Measurements from ENCODE around the gene C1QTNF6.

C1QTNF6 gene

GRCh38 chr22:37144180-37144554, 43.9 kb downstream of the C1QTNF6 start:
- H3K9ac ChIP-seq (ENCODE audit: low read length) = no peak overlapping the region
- H2AK5ac ChIP-seq (ENCODE audit: low read length, severe bottlenecking) = no peak overlapping the region
- no peak for DNase-seq
- H2BK120ac ChIP-seq (ENCODE audit: low read depth, low read length) = no peak overlapping the region
- H3K14ac ChIP-seq (ENCODE audit: low read length in 2 of 2) = no peak overlapping the region
- no peak overlapping the region for H3K4ac ChIP-seq (ENCODE audit: low read depth in 1 of 2, low read length in 2 of 2)
- H3K36me3 ChIP-seq (ENCODE audit: control insufficient read depth in 1 of 2, insufficient read depth in 2 of 2, low read depth in 1 of 2, low read length in 2 of 2) = no peaks in the 10 kb centered on the region
- WGBS = 89% methylated on average over 9 of the region's 10 CpGs
- H2BK15ac ChIP-seq (ENCODE audit: low read depth, poor library complexity, severe bottlenecking) = no peak overlapping the region
- H2AFZ ChIP-seq (ENCODE audit: low read depth, low read length) = no peak overlapping the region
- no peak overlapping the region for H3K4me3 ChIP-seq (ENCODE audit: insufficient read depth in 1 of 2, low read depth in 1 of 2, low read length in 2 of 2)
- H3K9me3 ChIP-seq (ENCODE audit: control insufficient read depth, low read length) = no peaks in the 10 kb centered on the region
- no peak overlapping the region for H3K18ac ChIP-seq (ENCODE audit: low read depth in 1 of 2, low read length in 2 of 2)
- peaks cover 4% of the 10 kb centered on the region for H3K4me1 ChIP-seq (ENCODE audit: control insufficient read depth, insufficient read depth, low read depth, low read length)
- H3K27me3 ChIP-seq (ENCODE audit: control insufficient read depth in 1 of 2, insufficient read depth in 1 of 2, low read length in 2 of 2) = peaks cover 20 to 66% of the 10 kb centered on the region in 2 experiments
- no peak overlapping the region for H4K8ac ChIP-seq (ENCODE audit: low read length)
- no peak overlapping the region for H4K91ac ChIP-seq (ENCODE audit: low read length)
- no peak overlapping the region for H3K4me2 ChIP-seq (ENCODE audit: low read length, poor library complexity, severe bottlenecking)
- H2BK5ac ChIP-seq (ENCODE audit: low read depth, low read length, poor library complexity, severe bottlenecking) = no peak overlapping the region
- no peak overlapping the region for H3K27ac ChIP-seq (ENCODE audit: low read length, poor library complexity, severe bottlenecking)
- no peak overlapping the region for H3K23ac ChIP-seq (ENCODE audit: low read length in 2 of 2)
- H2BK12ac ChIP-seq (ENCODE audit: low read length in 2 of 2) = no peak overlapping the region
- H3K79me1 ChIP-seq (replicated peaks; ENCODE audit: low read length, poor library complexity, severe bottlenecking) = no peaks in the 10 kb centered on the region

DNA sequence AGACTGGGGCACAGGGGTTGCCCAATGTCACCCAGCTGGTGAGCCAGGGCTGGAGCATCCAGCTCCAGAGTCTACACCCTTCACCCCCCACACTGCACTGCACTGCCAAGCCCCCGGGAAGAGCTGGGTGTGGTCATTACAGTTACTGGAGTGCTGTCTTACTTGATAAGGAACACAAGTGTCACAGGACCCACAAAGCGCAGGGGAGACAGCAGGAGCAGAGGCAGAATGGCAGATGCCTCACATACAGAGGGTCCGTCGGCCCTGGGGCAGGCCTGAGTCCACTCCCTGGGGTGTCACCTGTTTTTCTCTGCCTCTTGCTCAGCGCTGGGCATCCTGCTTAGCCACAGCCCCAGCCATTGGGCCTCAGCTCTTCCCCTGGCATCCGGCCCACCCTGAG, 46.1 kb downstream of the C1QTNF6 start:
- H2BK12ac ChIP-seq (ENCODE audit: low read length in 2 of 2) = no peak overlapping the region
- no peak overlapping the region for H3K4me2 ChIP-seq (ENCODE audit: low read length, poor library complexity, severe bottlenecking)
- H2BK15ac ChIP-seq (ENCODE audit: low read depth, poor library complexity, severe bottlenecking) = no peak overlapping the region
- H4K91ac ChIP-seq (ENCODE audit: low read length) = no peak overlapping the region
- no peak overlapping the region for H2AK5ac ChIP-seq (ENCODE audit: low read length, severe bottlenecking)
- no peak overlapping the region for H3K23ac ChIP-seq (ENCODE audit: low read length in 2 of 2)
- H3K27ac ChIP-seq (ENCODE audit: low read length, poor library complexity, severe bottlenecking) = no peak overlapping the region
- no peaks in the 10 kb centered on the region for H3K36me3 ChIP-seq (ENCODE audit: control insufficient read depth in 1 of 2, insufficient read depth in 2 of 2, low read depth in 1 of 2, low read length in 2 of 2)
- H3K14ac ChIP-seq (ENCODE audit: low read length in 2 of 2) = no peak overlapping the region
- no peak overlapping the region for H2AFZ ChIP-seq (ENCODE audit: low read depth, low read length)
- H3K9ac ChIP-seq (ENCODE audit: low read length) = no peak overlapping the region
- peaks cover 6% of the 10 kb centered on the region for H3K4me1 ChIP-seq (ENCODE audit: control insufficient read depth, insufficient read depth, low read depth, low read length)
- no peak overlapping the region for H4K8ac ChIP-seq (ENCODE audit: low read length)
- H2BK120ac ChIP-seq (ENCODE audit: low read depth, low read length) = no peak overlapping the region
- H3K27me3 ChIP-seq (ENCODE audit: control insufficient read depth in 1 of 2, insufficient read depth in 1 of 2, low read length in 2 of 2) = peaks cover 22 to 66% of the 10 kb centered on the region in 2 experiments
- H3K18ac ChIP-seq (ENCODE audit: low read depth in 1 of 2, low read length in 2 of 2) = no peak overlapping the region
- no peaks in the 10 kb centered on the region for H3K79me1 ChIP-seq (replicated peaks; ENCODE audit: low read length, poor library complexity, severe bottlenecking)
- no peak for DNase-seq
- H3K9me3 ChIP-seq (ENCODE audit: control insufficient read depth, low read length) = no peaks in the 10 kb centered on the region
- WGBS = 87% methylated on average over 6 of the region's 6 CpGs
- no peak overlapping the region for H2BK5ac ChIP-seq (ENCODE audit: low read depth, low read length, poor library complexity, severe bottlenecking)
- H3K4ac ChIP-seq (ENCODE audit: low read depth in 1 of 2, low read length in 2 of 2) = no peak overlapping the region
- H3K4me3 ChIP-seq (ENCODE audit: insufficient read depth in 1 of 2, low read depth in 1 of 2, low read length in 2 of 2) = no peak overlapping the region

GRCh38 chr22:37141476-37141875, 46.6 kb downstream of the C1QTNF6 start:
- H2BK15ac ChIP-seq (ENCODE audit: low read depth, poor library complexity, severe bottlenecking) = no peak overlapping the region
- no peak overlapping the region for H3K9ac ChIP-seq (ENCODE audit: low read length)
- no peak for DNase-seq
- H4K8ac ChIP-seq (ENCODE audit: low read length) = no peak overlapping the region
- H3K23ac ChIP-seq (ENCODE audit: low read length in 2 of 2) = no peak overlapping the region
- H3K36me3 ChIP-seq (ENCODE audit: control insufficient read depth in 1 of 2, insufficient read depth in 2 of 2, low read depth in 1 of 2, low read length in 2 of 2) = no peaks in the 10 kb centered on the region
- no peak overlapping the region for H3K18ac ChIP-seq (ENCODE audit: low read depth in 1 of 2, low read length in 2 of 2)
- no peak overlapping the region for H3K4ac ChIP-seq (ENCODE audit: low read depth in 1 of 2, low read length in 2 of 2)
- H3K14ac ChIP-seq (ENCODE audit: low read length in 2 of 2) = peak overlapping the region in 1 of 2 experiments; percentile 63
- no peak overlapping the region for H3K27ac ChIP-seq (ENCODE audit: low read length, poor library complexity, severe bottlenecking)
- 87% methylated on average over 10 of the region's 10 CpGs for WGBS
- no peak overlapping the region for H4K91ac ChIP-seq (ENCODE audit: low read length)
- no peak overlapping the region for H2BK120ac ChIP-seq (ENCODE audit: low read depth, low read length)
- H2BK12ac ChIP-seq (ENCODE audit: low read length in 2 of 2) = no peak overlapping the region
- no peak overlapping the region for H2BK5ac ChIP-seq (ENCODE audit: low read depth, low read length, poor library complexity, severe bottlenecking)
- no peaks in the 10 kb centered on the region for H3K79me1 ChIP-seq (replicated peaks; ENCODE audit: low read length, poor library complexity, severe bottlenecking)
- H3K4me2 ChIP-seq (ENCODE audit: low read length, poor library complexity, severe bottlenecking) = no peak overlapping the region
- peaks cover 6% of the 10 kb centered on the region for H3K4me1 ChIP-seq (ENCODE audit: control insufficient read depth, insufficient read depth, low read depth, low read length)
- no peak overlapping the region for H2AFZ ChIP-seq (ENCODE audit: low read depth, low read length)
- no peaks in the 10 kb centered on the region for H3K9me3 ChIP-seq (ENCODE audit: control insufficient read depth, low read length)
- H2AK5ac ChIP-seq (ENCODE audit: low read length, severe bottlenecking) = no peak overlapping the region
- H3K4me3 ChIP-seq (ENCODE audit: insufficient read depth in 1 of 2, low read depth in 1 of 2, low read length in 2 of 2) = no peak overlapping the region
- peaks cover 23 to 66% of the 10 kb centered on the region in 2 experiments for H3K27me3 ChIP-seq (ENCODE audit: control insufficient read depth in 1 of 2, insufficient read depth in 1 of 2, low read length in 2 of 2)

GRCh38 chr22:37140686-37141323, 47.2 kb downstream of the C1QTNF6 start:
- Histone ChIP-seq H3K36me3 (ENCODE audit: control insufficient read depth in 1 of 2, insufficient read depth in 2 of 2, low read depth in 1 of 2, low read length in 2 of 2) (no peaks in the 10 kb centered on the region), H3K27me3 (ENCODE audit: control insufficient read depth in 1 of 2, insufficient read depth in 1 of 2, low read length in 2 of 2) (peaks cover 20 to 66% of the 10 kb centered on the region in 2 experiments), H2BK12ac (ENCODE audit: low read length in 2 of 2) (no peak overlapping the region), H3K4me1 (ENCODE audit: control insufficient read depth, insufficient read depth, low read depth, low read length) (peaks cover 6% of the 10 kb centered on the region), H3K9me3 (ENCODE audit: control insufficient read depth, low read length) (no peaks in the 10 kb centered on the region), H2BK120ac (ENCODE audit: low read depth, low read length) (no peak overlapping the region), H3K4me2 (ENCODE audit: low read length, poor library complexity, severe bottlenecking) (no peak overlapping the region), H3K23ac (ENCODE audit: low read length in 2 of 2) (no peak overlapping the region), H3K27ac (ENCODE audit: low read length, poor library complexity, severe bottlenecking) (no peak overlapping the region), H2BK15ac (ENCODE audit: low read depth, poor library complexity, severe bottlenecking) (no peak overlapping the region), H3K14ac (ENCODE audit: low read length in 2 of 2) (no peak overlapping the region), H4K91ac (ENCODE audit: low read length) (no peak overlapping the region), H2AFZ (ENCODE audit: low read depth, low read length) (no peak overlapping the region), H4K8ac (ENCODE audit: low read length) (no peak overlapping the region), H3K4me3 (ENCODE audit: insufficient read depth in 1 of 2, low read depth in 1 of 2, low read length in 2 of 2) (no peak overlapping the region), H3K18ac (ENCODE audit: low read depth in 1 of 2, low read length in 2 of 2) (no peak overlapping the region), H3K79me1 (replicated peaks; ENCODE audit: low read length, poor library complexity, severe bottlenecking) (no peaks in the 10 kb centered on the region), H3K9ac (ENCODE audit: low read length) (no peak overlapping the region), H3K4ac (ENCODE audit: low read depth in 1 of 2, low read length in 2 of 2) (no peak overlapping the region), H2BK5ac (ENCODE audit: low read depth, low read length, poor library complexity, severe bottlenecking) (no peak overlapping the region), H2AK5ac (ENCODE audit: low read length, severe bottlenecking) (no peak overlapping the region)
- 92% methylated on average over 16 of the region's 16 CpGs for WGBS
- no peak for DNase-seq
